Subcutaneous adipose tissue (tissue), 4 donors: ENCODE data around the gene RINL. TPM values are rescaled to one million over a fixed set of nuclear protein-coding genes. Genes with fewer than 3 reads are reported as not detected.

Experiments used
- total RNA-seq, 4 donors: library from RNA; depleted of rRNA; stranded (reverse); fragments of >200 nt; gene quantifications; one replicate each; pipeline ENCODE4 v1.1.0, GENCODE V29; 2016
- TF ChIP-seq, protein P1 (sequence below): fragments of 450-650 bp; IDR thresholded peaks from one replicate; pipeline ENCODE4 v1.5.1; 2016; ENCODE audit warnings: low read depth, mild to moderate bottlenecking, control low read depth, antibody characterized with exemption, moderate library complexity

The RINL gene, protein sequence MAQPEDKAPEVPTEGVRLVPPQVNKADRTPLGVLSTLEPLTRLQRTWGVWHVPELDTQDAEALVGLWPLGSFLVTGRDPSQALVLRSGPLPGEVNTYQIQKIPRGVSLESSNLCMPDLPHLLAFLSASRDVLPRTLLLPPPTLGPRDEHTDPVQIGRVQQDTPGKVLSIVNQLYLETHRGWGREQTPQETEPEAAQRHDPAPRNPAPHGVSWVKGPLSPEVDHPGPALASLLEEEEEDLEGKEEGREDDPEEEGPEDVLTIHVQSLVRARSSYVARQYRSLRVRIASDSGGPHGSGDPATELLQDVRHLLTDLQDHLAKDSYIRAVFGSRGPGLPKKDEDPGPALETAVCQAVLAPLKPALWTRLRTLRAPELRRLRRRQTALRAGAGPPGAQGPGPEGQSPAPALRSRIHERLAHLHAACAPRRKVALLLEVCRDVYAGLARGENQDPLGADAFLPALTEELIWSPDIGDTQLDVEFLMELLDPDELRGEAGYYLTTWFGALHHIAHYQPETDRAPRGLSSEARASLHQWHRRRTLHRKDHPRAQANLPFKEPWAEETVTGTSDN
- total RNA-seq: 10 to 100 TPM in 1 of 4 donors, 1 to 10 TPM in 3; 3.6 to 11.0 (median 4.6) TPM

DNA sequence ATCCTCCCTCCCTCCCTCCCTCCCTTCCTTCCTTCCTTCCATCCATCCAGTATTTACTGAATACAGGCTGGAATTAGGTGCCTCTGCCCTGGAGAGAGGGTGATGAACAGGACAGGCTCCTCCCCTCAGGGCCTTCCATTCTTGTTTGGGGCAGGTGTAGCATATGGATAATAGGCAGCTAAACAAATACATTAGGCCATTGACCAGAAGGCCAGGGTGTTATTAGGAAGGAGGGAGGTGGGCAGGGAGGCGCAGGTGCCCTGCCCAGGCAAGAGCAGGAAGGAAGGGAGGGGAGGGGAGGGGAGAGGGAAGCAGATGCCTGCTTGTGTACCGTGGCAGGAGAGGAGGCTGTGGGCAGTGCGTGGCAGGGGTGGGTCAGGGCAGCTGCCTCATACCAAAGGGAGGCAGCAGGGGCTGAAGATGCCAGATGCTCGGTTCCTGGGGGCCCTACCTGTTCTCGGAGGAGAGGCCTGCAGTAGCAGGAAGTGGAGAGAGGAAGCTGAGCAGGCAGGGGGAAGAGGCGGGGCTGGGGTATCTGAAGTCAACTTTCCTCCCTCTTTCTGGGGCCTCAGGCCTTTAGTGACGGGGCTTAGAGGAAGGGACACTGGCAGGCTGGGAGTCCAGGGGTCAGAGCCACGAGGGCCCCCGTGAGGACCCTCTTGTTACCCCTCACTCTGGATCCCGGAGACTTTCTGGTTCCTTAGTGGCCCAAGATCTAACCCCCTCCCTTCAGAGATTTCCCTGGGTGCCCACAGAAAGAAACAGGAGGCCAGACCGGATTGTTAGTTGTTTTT, at the start of gene RINL:
Gene RINL (minus strand): TSS at position 495 of the 794 bp plus-strand sequence. CDS start 1,533 bp downstream, outside the sequence.
- TF ChIP-seq, protein P1, sequence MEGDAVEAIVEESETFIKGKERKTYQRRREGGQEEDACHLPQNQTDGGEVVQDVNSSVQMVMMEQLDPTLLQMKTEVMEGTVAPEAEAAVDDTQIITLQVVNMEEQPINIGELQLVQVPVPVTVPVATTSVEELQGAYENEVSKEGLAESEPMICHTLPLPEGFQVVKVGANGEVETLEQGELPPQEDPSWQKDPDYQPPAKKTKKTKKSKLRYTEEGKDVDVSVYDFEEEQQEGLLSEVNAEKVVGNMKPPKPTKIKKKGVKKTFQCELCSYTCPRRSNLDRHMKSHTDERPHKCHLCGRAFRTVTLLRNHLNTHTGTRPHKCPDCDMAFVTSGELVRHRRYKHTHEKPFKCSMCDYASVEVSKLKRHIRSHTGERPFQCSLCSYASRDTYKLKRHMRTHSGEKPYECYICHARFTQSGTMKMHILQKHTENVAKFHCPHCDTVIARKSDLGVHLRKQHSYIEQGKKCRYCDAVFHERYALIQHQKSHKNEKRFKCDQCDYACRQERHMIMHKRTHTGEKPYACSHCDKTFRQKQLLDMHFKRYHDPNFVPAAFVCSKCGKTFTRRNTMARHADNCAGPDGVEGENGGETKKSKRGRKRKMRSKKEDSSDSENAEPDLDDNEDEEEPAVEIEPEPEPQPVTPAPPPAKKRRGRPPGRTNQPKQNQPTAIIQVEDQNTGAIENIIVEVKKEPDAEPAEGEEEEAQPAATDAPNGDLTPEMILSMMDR: no peak

DNA sequence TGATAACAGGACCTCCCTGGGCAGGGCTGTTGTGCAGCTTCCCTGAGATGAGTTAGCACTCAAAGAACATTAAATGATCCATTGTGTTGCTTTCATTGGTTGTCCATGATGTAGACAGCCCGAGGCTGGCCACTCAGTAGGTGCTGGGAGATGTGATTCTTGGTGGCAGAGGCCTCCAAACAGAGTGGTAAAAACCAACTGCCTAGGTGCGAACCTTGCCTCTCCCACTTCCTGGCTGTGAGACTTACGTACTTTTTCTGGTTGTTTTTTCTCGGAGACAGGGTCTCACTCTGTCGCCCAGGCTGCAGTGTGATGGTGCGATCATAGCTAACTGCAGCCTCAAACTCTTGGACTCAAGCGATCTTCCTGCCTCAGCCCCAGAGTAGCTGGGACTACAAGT, 46.3 kb upstream of the RINL start:
- TF ChIP-seq, protein P1: no peak

DNA sequence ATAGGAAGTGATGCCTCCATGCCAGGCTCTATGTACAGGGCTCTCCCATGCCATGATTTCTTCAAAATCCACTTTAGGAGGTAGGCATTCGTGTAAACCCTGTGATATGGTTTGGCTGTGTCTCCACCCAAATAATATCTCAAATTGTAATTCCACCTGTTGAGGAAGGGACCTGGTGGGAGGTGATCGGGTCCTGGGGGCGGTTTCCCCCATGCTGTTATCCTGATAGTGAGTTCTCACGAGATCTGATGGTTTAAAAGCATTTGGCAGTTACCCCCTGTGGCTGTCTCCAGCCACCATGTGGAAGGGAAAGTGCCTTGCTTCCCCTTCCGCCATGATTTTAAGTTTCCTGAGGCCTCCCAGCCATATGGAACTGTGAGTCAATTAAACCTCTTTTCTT, 44.4 kb upstream of the RINL start:
- TF ChIP-seq, protein P1: no peak

DNA sequence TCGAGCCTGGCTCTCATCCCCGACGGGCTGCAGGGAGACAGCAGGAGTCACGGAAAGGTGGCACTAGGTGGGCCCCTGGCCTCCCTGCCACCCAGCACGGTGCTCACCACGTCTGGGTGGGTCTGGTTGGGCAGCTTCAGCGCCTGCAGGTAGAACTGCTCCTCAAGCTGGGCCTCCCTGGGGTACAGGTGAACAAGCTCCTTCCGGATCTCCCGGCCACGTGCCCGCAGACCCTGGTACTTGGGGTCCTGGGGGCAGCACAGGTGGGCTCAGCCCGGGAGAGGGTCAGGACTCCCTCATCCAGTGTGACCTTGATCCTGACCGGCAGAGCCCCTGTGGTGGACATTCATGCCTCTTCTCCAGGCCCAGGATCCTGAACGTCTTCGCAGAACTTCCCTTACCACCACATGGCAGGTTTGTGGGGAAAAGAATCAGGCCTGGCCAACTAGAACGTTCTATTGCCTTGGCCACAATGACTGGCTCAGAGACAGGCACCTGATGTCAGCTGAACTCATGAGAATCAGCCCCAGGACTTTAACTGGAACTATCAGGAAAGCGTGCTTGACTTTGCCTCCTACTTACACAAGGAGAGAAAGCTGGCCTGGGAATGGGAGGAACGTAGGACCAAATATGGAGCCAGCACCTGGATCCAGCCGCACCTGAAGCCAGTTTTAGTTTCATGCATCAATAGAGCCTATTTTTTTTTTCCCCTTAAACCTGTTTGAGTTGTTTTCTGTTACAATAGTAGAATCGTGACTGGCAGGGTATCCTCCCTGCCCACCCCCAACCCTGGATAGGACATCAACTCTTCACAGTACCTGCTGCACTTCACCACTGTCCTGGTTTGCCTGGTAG, 43.6 kb upstream of the RINL start:
- TF ChIP-seq, protein P1: no peak

DNA sequence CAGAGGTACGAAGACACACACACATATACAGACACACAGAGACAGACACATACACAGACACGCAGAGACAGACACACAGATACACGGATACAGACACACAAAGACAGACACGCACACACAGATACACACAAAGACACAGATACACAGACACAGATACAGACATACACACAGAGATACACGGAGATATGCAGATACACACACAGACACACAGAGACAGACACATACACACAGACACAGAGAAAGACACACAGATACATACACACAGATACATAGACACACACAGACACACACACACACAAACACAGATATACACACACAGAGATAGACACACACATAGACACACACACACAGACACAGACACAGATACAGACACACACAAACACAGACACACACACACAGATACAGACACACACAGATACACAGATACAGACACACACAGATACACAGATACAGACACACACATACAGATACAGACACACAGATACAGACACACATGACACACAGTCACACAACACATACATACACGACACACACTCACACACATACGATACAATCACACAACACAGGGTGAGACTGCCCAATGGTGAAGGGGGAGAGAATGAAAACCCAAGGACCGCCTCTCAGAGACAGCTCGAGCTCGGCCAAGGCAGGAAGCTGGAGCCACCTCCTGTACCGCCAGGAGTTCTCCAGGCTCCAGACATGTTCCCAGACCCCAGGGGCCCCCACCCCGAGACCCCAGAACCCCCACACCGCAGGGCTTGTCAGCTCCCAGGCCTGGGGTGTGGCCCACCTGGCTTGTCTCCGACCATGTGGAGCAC, 42.7 kb upstream of the RINL start:
- TF ChIP-seq, protein P1: no peak

DNA sequence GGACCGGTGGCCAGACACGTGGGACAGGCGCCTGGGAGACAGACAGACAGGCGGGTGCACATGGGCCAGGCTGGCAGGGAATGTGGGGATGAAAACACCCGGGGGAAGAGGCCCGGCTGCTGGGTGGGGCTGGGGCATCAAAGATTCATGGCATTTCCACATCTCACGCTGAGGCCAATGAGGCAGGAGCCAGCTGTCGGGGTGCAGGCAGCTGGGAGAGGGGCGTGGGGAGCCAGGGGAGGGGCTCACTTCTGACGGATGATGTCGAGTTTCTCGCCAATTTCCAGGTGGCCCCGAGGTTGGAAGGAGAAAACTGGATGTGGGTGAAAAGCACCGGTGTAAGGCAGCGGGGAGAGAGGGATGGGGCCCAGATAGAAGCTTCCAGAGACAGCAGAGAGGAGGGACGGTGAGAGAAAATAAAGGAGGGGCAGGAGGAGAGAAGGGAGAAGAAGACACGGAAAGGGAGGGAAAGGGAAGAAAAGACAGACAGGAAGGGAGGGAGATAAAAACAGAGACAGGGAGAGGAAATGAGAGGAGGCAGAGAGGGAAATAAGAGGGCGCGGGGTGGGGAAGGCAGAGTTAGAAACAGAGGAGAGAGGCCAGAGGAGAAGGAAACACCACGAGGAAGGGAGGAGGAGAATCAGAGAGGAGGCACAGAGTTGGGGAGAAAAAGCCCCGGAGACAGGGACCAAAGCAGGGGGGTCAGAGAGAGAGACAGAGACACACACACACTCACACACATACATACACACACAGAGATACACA, 41.9 kb upstream of the RINL start:
- TF ChIP-seq, protein P1: no peak
